IMR-90 (cell line): Measurements from ENCODE around the gene PCBP1. TPM values are rescaled to one million over a fixed set of nuclear protein-coding genes. Genes with fewer than 3 reads are reported as not detected.

Source experiments
- RFX5 ChIP-seq: IDR thresholded peaks from 2 replicates; pipeline ENCODE4 v1.8.0; 2012; ENCODE audit warnings: low read depth, mild to moderate bottlenecking, low read length, moderate library complexity
- polyA plus RNA-seq, 3 experiments: library from polyadenylated mRNA; depleted of rRNA; stranded (reverse); fragments of >200 nt; gene quantifications; 2 replicates each; pipeline ENCODE4 v1.2.3, GENCODE V29; 2012; ENCODE audit warnings: low replicate concordance in 1 of 3
- total RNA-seq: library from RNA; depleted of rRNA; stranded (reverse); fragments of >200 nt; gene quantifications from 2 replicates; pipeline ENCODE4 v1.2.3, GENCODE V29; 2012
- TF ChIP-seq, protein P1 (sequence below): fragments of 150-350 bp; IDR thresholded peaks from 2 replicates; pipeline ENCODE4 v1.6.1; 2017; ENCODE audit warnings: mild to moderate bottlenecking, antibody characterized with exemption, low read length, low read depth

Gene PCBP1
- total and polyA plus RNA-seq, 2 of the 4 experiments (the other 2 are of a cell fraction) = 33.7 to 166 TPM

DNA sequence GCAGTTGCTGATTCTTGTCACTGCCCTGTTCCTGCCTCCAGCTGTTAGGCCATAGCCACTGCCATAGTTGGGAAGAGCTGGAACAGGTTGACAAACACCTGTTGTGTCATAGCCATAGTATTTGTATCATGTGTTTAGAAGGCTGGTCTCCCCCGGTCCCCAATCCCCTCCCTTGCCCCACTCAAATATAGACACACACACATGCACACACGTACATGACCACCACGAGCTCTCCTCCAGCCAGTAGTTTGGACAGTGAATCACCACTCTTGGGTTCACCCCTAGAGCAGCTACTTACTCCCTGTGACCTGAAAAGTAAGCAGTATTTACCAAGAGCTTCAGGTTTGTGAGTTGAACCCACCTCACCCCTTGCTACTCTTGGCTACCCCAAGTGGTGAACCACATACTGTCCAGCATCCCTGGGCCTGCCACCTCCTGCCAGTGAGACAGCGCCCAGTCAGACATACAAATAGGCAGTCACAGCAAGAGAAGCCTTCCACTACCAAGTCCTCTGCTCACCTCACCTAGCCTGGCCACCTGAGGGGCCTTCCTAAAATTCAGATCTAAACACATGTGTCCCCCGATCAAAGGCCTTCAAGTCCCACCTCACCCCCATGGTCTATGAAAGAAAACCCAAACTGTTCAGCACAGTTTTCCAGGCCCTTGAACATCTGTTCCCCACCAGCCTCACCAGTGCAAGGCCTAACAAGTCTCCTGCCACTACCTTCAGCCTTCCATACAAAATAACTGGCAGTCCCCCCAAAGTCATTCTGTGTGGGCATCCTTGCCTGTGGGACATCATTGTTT, 7.1 kb downstream of the PCBP1 start (continued):
- TF ChIP-seq, protein P1, sequence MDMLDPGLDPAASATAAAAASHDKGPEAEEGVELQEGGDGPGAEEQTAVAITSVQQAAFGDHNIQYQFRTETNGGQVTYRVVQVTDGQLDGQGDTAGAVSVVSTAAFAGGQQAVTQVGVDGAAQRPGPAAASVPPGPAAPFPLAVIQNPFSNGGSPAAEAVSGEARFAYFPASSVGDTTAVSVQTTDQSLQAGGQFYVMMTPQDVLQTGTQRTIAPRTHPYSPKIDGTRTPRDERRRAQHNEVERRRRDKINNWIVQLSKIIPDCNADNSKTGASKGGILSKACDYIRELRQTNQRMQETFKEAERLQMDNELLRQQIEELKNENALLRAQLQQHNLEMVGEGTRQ = no peak
- TF ChIP-seq RFX5 = no peak
